Measurements from ENCODE around the gene UCKL1.

UCKL1 gene

DNA sequence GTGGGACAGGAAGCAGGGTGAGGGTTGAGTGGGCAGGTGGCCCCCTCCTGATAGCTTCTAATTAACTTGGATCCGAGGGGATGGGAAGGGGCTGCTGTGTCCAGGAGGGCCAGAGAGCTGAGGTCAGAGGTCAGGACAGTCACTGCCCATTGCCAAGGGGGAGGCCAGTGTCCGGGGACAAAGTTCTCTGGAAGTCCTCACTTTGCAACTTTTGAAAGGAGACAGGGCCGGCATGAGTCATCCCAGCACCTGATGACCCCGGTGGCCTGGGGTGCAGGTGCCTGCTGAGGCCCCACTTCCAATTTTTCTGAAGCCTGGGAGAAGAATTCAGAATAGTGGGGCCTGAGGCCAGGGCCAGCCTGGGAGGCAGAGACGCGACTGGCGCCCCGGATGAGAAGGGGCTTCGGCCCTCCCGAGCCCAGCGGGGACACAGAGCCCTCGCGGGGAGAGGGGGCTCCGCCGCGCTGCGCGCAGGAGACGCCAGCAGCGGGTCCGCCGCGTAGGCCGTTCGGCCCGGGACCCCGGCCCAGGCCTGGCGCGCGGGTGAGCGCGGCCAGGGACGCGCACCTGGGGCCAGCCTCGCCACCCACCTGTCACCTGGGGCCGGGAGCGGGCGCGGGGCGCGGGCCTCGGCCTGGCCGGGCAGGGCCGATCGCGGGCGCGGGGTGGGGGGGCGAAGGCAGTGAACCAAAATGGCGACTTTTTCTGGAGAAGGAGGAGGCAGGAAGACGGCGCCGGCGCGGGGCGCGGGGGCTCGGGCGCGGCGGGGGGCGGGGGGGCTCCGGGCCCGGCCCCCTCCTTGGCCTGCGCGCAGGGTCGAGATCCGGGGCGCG is 12.9 kb upstream of the UCKL1 start:
- H3K36me3 ChIP-seq (ENCODE audit: low read depth): peaks cover 22% of the 10 kb centered on the region
- peak overlapping the region; percentile 80 for H3K4me3 ChIP-seq (ENCODE audit: severe bottlenecking)
- ATAC-seq (ENCODE audit: low read depth): no peak
- TF ChIP-seq, protein P1, sequence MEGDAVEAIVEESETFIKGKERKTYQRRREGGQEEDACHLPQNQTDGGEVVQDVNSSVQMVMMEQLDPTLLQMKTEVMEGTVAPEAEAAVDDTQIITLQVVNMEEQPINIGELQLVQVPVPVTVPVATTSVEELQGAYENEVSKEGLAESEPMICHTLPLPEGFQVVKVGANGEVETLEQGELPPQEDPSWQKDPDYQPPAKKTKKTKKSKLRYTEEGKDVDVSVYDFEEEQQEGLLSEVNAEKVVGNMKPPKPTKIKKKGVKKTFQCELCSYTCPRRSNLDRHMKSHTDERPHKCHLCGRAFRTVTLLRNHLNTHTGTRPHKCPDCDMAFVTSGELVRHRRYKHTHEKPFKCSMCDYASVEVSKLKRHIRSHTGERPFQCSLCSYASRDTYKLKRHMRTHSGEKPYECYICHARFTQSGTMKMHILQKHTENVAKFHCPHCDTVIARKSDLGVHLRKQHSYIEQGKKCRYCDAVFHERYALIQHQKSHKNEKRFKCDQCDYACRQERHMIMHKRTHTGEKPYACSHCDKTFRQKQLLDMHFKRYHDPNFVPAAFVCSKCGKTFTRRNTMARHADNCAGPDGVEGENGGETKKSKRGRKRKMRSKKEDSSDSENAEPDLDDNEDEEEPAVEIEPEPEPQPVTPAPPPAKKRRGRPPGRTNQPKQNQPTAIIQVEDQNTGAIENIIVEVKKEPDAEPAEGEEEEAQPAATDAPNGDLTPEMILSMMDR (IDR thresholded peaks at IDR 0.05; ENCODE audit: poor library complexity, severe bottlenecking): no peak
- no peaks in the 10 kb centered on the region for H3K9me3 ChIP-seq (ENCODE audit: severe bottlenecking)
- no peak for DNase-seq (ENCODE audit: low spot score)
- peak overlapping the region; percentile 43 for H3K27ac ChIP-seq (ENCODE audit: poor library complexity, severe bottlenecking)
- H3K27me3 ChIP-seq (ENCODE audit: insufficient read depth, poor library complexity, severe bottlenecking): no peaks in the 10 kb centered on the region
- no peaks in the 10 kb centered on the region for H3K4me1 ChIP-seq (ENCODE audit: insufficient read depth, poor library complexity, severe bottlenecking)

DNA sequence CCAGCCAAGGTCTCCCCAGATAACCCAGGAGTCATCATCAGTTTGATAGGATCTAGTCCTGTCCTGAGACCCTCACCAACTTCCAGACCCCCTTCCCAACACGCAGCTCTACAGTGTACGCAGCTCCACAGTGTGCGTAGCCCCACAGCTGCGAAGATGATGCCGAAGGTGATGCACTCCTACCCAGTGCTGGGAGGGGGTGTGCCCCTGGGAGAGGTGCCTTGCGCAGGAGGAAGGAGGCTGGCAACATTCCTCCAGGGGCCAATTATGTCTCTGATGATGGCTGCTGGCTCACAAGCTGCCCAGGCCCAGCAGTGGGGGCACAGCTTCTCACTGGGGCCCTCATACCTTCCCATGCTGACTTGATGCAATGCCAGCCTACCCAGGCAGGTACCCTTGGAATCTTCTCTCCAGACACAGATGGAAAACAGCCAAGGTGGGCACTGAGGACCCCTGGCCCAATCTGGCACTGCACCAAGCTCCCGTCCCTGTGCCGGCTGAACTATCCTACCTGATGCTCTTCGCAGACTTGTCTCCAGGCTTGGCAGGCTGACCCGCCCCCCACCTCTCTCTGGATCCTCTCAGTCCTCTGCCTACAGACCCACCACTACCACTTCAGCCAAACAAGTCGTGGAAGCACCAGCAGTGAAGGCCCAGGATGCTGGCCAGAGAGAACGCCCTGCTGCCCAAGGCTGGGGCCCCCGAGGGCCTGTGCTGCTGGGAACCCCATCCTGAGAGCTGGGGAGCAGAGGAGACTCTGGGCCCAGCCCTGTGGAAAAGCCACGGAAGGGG is 12.1 kb upstream of the UCKL1 start:
- TF ChIP-seq, protein P1 (IDR thresholded peaks at IDR 0.05; ENCODE audit: poor library complexity, severe bottlenecking): no peak
- Histone ChIP-seq H3K27me3 (ENCODE audit: insufficient read depth, poor library complexity, severe bottlenecking) (no peaks in the 10 kb centered on the region), H3K4me3 (ENCODE audit: severe bottlenecking) (peak overlapping the region; percentile 80), H3K36me3 (ENCODE audit: low read depth) (peaks cover 30% of the 10 kb centered on the region), H3K4me1 (ENCODE audit: insufficient read depth, poor library complexity, severe bottlenecking) (no peaks in the 10 kb centered on the region), H3K9me3 (ENCODE audit: severe bottlenecking) (no peaks in the 10 kb centered on the region), H3K27ac (ENCODE audit: poor library complexity, severe bottlenecking) (peak overlapping the region; percentile 43)
- DNase-seq (ENCODE audit: low spot score): no peak
- no peak for ATAC-seq (ENCODE audit: low read depth)

DNA sequence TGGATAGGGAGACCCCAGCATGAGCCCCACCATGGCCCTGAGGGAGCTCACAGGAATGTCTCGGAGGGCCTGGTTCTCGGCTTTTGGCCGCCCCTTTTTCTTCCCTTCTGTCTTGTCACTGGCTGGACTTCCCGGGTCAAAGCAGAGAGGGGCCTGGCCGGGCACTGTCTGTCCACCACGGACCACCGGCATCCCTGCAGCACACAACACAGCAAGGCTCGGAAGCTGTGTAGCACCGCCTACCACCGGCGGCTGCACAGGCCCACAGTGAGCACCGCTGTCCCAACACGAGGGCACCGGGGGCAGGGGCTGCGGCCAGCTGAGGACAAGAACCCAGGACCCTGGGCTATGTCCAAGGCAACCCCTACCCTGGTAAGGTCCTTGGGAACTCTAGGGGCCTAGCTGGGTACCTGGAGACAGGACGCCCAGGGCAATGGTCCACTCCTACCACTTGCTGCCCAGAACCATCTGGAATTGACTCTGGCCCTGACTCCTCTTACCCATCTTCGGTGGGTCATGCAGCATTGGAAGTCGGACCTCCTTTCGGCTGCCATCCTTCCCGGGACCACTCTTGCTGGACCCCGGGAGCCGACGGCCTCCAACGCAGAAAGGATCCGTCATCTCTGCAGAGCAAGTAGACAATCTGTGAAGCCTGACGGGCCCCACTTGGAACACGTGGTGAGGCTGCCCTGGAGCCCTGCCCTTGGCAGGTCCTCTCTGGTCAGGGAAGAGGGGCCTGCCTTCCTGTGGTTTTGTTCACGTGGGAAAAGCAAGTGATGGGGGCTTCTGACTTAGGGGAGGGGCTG is 11.3 kb upstream of the UCKL1 start:
- DNase-seq (ENCODE audit: low spot score): peak; percentile 84
- no peaks in the 10 kb centered on the region for H3K4me1 ChIP-seq (ENCODE audit: insufficient read depth, poor library complexity, severe bottlenecking)
- no peak overlapping the region for H3K4me3 ChIP-seq (ENCODE audit: severe bottlenecking)
- TF ChIP-seq, protein P1 (IDR thresholded peaks at IDR 0.05; ENCODE audit: poor library complexity, severe bottlenecking): no peak
- H3K27ac ChIP-seq (ENCODE audit: poor library complexity, severe bottlenecking): no peak overlapping the region
- peaks cover 38% of the 10 kb centered on the region for H3K36me3 ChIP-seq (ENCODE audit: low read depth)
- no peak for ATAC-seq (ENCODE audit: low read depth)
- no peaks in the 10 kb centered on the region for H3K27me3 ChIP-seq (ENCODE audit: insufficient read depth, poor library complexity, severe bottlenecking)
- no peaks in the 10 kb centered on the region for H3K9me3 ChIP-seq (ENCODE audit: severe bottlenecking)

DNA sequence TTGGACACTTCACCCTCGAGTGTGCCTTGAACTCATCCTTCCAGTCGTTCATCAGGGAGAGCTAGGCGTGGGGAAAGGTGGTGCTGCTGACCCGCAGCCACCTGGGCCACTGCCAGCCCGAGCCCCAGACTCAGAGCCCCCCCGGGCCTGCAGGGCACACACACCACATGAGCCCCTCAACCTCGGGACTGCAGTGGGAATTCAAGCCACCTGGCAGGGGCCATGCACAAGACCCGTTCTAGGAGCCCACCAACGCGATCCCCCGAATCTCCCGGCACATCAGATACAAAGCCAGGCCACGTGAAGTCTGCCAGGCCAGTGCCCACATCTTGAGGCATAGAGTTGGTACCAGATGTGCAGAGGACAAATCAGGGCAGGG is 10.7 kb upstream of the UCKL1 start:
- Histone ChIP-seq H3K4me3 (ENCODE audit: severe bottlenecking) (no peak overlapping the region), H3K9me3 (ENCODE audit: severe bottlenecking) (no peaks in the 10 kb centered on the region), H3K27ac (ENCODE audit: poor library complexity, severe bottlenecking) (no peak overlapping the region), H3K36me3 (ENCODE audit: low read depth) (peaks cover 44% of the 10 kb centered on the region), H3K4me1 (ENCODE audit: insufficient read depth, poor library complexity, severe bottlenecking) (no peaks in the 10 kb centered on the region), H3K27me3 (ENCODE audit: insufficient read depth, poor library complexity, severe bottlenecking) (no peaks in the 10 kb centered on the region)
- no peak for DNase-seq (ENCODE audit: low spot score)
- ATAC-seq (ENCODE audit: low read depth): no peak
- TF ChIP-seq, protein P1 (IDR thresholded peaks at IDR 0.05; ENCODE audit: poor library complexity, severe bottlenecking): no peak
